Progenitor cell of endocrine pancreas (in vitro differentiated cells): Measurements from ENCODE around the gene SMAD9. TPM values are rescaled to one million over a fixed set of nuclear protein-coding genes. Genes with fewer than 3 reads are reported as not detected.

ENCODE experiments used
- DNase-seq: peaks from one replicate; pipeline ENCODE4 v3.0.0; 2021; ENCODE audit warnings: low spot score; ENCODE audit not compliant: unreplicated experiment
- H3K27ac Mint-ChIP-seq: 2 replicates; pipeline ENCODE4 v1.8.0; 2021; ENCODE audit warnings: mild to moderate bottlenecking, moderate library complexity, mixed read lengths
- H3K27me3 Mint-ChIP-seq: 2 replicates; pipeline ENCODE4 v1.8.0; 2021; ENCODE audit warnings: mixed read lengths
- H3K36me3 Mint-ChIP-seq: 2 replicates; pipeline ENCODE4 v1.8.0; 2022; ENCODE audit warnings: mixed read lengths; ENCODE audit not compliant: insufficient read depth
- H3K4me1 Mint-ChIP-seq: 2 replicates; pipeline ENCODE4 v1.8.0; 2021; ENCODE audit warnings: low read depth, mixed read lengths
- H3K4me3 Mint-ChIP-seq: 2 replicates; pipeline ENCODE4 v1.8.0; 2021; ENCODE audit warnings: low read depth, mild to moderate bottlenecking, moderate library complexity, mixed read lengths
- H3K9me3 Mint-ChIP-seq: 2 replicates; pipeline ENCODE4 v1.8.0; 2021; ENCODE audit warnings: low read depth, mixed read lengths
- total RNA-seq: library from RNA; stranded (reverse); gene quantifications from 2 replicates; pipeline ENCODE4 v1.2.1, GENCODE V29; 2021
- TF ChIP-seq, protein P1 (sequence below): fragments of 200-600 bp; sonication (generic); IDR thresholded peaks from one replicate; pipeline ENCODE4 v1.5.0; 2021; ENCODE audit warnings: antibody characterized with exemption, mild to moderate bottlenecking; ENCODE audit not compliant: unreplicated experiment

Gene SMAD9
- total RNA-seq, 1 donor from 2014 or later, result 10.5 TPM

DNA sequence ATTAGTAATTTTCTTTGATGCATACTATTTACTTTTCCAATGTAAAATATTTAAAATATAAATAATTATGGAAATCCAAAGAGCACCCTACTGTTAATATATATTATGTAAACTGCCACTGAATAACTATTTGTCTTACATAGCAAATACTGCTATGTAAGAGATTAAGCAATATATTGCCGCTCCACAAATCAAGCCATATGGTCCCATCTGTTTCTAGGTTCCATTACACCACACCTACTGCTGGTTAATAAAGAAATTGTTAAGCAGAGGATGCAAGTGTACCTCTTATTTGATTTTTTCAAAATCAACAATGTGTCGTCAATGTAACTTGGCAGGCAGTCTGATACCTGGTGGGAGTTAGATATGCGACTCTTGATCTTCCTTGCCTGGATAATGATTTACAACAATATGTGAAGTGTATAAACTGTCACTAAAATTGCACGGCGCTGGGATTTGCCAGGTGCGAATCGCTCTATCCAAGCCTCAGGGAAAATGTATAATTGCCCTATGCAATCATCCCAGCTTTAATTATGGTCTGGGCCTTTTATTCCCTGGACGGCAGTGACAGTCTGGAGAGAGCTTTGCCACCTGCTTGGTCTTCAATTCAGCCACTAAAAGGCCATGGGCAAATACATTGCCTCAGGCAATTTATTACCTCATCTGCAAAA is 16.0 kb downstream of the SMAD9 start:
- TF ChIP-seq, protein P1, sequence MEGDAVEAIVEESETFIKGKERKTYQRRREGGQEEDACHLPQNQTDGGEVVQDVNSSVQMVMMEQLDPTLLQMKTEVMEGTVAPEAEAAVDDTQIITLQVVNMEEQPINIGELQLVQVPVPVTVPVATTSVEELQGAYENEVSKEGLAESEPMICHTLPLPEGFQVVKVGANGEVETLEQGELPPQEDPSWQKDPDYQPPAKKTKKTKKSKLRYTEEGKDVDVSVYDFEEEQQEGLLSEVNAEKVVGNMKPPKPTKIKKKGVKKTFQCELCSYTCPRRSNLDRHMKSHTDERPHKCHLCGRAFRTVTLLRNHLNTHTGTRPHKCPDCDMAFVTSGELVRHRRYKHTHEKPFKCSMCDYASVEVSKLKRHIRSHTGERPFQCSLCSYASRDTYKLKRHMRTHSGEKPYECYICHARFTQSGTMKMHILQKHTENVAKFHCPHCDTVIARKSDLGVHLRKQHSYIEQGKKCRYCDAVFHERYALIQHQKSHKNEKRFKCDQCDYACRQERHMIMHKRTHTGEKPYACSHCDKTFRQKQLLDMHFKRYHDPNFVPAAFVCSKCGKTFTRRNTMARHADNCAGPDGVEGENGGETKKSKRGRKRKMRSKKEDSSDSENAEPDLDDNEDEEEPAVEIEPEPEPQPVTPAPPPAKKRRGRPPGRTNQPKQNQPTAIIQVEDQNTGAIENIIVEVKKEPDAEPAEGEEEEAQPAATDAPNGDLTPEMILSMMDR, result no peak
- Mint-ChIP-seq H3K4me1 (peaks cover 12% of the 10 kb centered on the region), H3K27ac (peak overlapping the region; percentile 18), H3K4me3 (no peak overlapping the region), H3K9me3 (peaks cover 14% of the 10 kb centered on the region), H3K36me3 (peaks cover 6% of the 10 kb centered on the region), H3K27me3 (no peaks in the 10 kb centered on the region)
- no peak for DNase-seq

DNA sequence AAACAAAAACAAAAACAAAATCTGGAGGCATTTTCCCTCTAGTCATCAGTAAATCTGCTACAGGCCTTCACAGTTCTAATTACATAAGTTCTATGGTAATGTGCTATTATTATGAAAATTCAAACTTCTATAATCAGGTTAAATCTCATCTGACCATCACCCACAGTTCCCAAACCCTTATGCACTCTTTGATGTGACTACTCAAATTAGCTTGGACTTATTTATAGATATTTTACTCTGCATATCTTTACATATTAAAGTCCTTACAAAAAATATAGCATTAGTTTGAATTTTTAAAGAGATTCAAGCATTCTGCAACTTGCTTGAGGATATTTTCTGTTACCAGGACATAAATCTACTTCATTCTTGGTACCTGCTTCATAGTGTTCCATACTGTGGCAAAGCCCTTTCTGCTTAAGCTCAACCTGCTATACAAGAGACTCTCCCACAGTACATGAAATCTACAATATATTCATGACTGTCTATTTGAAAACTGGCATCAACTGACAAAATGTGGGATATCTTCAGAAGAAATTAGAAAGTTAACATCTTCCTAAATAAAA is 22.9 kb downstream of the SMAD9 start:
- Mint-ChIP-seq H3K27ac (no peak overlapping the region), H3K36me3 (peaks cover 11% of the 10 kb centered on the region), H3K4me3 (no peak overlapping the region), H3K27me3 (peaks cover 11% of the 10 kb centered on the region), H3K4me1 (peaks cover 10% of the 10 kb centered on the region), H3K9me3 (peaks cover 27% of the 10 kb centered on the region)
- no peak for DNase-seq
- TF ChIP-seq, protein P1, result no peak

DNA sequence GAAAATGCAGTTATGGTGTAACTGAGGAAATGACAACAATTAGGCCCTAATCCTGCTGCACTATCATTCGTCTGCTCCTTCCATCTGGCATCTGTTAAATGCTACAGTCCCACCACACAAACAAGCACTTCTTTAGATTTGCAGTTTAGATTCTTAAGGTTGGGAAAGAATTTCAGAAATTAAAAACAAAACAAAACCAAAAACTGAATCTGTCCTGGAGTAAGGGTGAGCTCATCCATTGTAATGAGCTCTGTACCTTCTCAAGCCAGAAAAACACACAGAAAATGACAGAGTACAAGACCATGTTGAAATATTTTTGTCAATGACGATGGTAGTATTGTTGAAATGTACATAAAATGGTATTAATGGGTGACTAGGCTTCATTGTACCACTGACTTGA is 28.3 kb downstream of the SMAD9 start:
- H3K9me3 Mint-ChIP-seq, result peaks cover 7% of the 10 kb centered on the region
- no peak for DNase-seq
- no peak overlapping the region for H3K4me3 Mint-ChIP-seq
- H3K4me1 Mint-ChIP-seq, result peaks cover 45% of the 10 kb centered on the region
- peaks cover 27% of the 10 kb centered on the region for H3K27me3 Mint-ChIP-seq
- peak overlapping the region; percentile 77 for H3K27ac Mint-ChIP-seq
- TF ChIP-seq, protein P1, result no peak
- H3K36me3 Mint-ChIP-seq, result peaks cover 5% of the 10 kb centered on the region

DNA sequence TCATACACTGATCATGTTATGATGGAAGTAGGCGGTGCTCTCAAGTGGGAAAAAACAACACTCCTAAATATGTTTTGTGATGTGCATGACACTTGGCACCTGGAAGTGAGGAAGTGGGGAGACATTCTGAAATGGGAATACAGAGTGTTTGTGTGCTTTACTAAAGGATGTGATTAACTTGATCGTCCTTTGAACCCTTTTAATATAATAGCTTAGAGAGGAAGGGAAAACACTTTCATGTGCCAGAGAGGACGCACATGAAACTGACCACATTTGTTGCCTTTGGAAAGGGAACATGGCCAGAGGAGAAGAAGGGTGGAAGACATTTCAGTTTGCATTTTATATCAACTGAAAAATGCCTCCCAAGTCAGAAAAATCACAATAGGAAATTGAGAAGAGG is 31.4 kb downstream of the SMAD9 start:
- H3K4me1 Mint-ChIP-seq, result peaks cover 65% of the 10 kb centered on the region
- TF ChIP-seq, protein P1, result no peak
- no peaks in the 10 kb centered on the region for H3K9me3 Mint-ChIP-seq
- peaks cover 20% of the 10 kb centered on the region for H3K27me3 Mint-ChIP-seq
- H3K4me3 Mint-ChIP-seq, result no peak overlapping the region
- no peak overlapping the region for H3K27ac Mint-ChIP-seq
- no peaks in the 10 kb centered on the region for H3K36me3 Mint-ChIP-seq
- DNase-seq, result no peak

DNA sequence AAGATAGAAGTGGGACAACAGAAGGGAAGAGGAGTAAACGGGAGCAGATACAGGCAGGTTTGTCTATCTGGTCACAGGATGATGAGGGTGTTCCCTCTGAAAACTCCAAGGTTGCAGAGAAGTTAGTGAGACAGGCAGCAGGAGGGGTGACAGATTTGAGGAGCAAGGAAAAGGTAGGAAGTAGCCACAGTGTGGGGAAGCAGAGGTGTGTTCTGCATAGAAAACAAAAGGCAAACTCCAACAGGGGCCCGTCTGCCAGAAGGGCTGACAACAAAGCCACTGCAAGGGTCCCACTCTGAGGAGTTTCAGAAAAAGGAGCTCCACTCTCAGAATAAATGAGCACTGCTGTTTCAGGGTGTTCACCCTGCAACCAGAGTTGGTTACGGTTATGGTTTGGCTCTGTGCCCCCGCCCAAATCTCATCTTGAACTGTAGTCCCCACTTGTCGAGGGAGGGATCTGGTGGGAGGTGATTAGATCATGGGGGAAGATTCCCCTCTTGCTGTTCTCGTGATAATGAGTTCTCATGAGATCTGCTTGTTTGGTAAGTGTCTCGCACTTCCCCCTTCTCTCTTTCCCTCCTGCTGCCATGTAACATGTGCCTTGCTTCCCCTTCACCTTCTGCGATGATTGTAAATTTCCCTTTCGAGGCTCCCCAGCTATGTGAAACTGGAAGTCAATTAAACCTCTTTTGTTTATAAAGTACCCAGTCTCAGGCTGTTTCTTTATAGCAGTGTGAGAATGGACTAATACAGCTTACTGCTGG is 32.1 kb downstream of the SMAD9 start:
- no peak overlapping the region for H3K4me3 Mint-ChIP-seq
- peaks cover 20% of the 10 kb centered on the region for H3K27me3 Mint-ChIP-seq
- TF ChIP-seq, protein P1, result no peak
- peak overlapping the region; percentile 4 for H3K27ac Mint-ChIP-seq
- H3K36me3 Mint-ChIP-seq, result no peaks in the 10 kb centered on the region
- H3K4me1 Mint-ChIP-seq, result peaks cover 66% of the 10 kb centered on the region
- no peaks in the 10 kb centered on the region for H3K9me3 Mint-ChIP-seq
- no peak for DNase-seq
